Measurements from ENCODE around the gene HSP90AB1. TPM values are rescaled to one million over a fixed set of nuclear protein-coding genes. Genes with fewer than 3 reads are reported as not detected.
A peak's percentile ranks its signal among the peaks of the same experiment; 100 is the strongest.

HSP90AB1 gene
- total RNA-seq, 1 experiment from 2014 or later, result 1,986 TPM

GRCh38 chr6:44238687-44239350 lies 8.1 kb upstream of the HSP90AB1 start:
- no peaks in the 10 kb centered on the region for H3K9me3 ChIP-seq (ENCODE audit: control insufficient read depth, low read depth, low read length)
- no peak overlapping the region for H3K4ac ChIP-seq (ENCODE audit: low read depth, low read length)
- H3K14ac ChIP-seq (ENCODE audit: insufficient read depth, low read length), result no peak overlapping the region
- no peak overlapping the region for H3K23ac ChIP-seq (ENCODE audit: insufficient read length, low read depth, low read length)
- H2BK5ac ChIP-seq (ENCODE audit: insufficient read length, low read length), result no peak overlapping the region
- H3K23me2 ChIP-seq (ENCODE audit: insufficient read length, low read depth, low read length, poor library complexity, severe bottlenecking), result peaks cover 3% of the 10 kb centered on the region
- no peak overlapping the region for H3K56ac ChIP-seq (ENCODE audit: insufficient read length, low read depth, low read length)
- H2BK15ac ChIP-seq (ENCODE audit: low read depth, low read length), result no peak overlapping the region
- no peaks in the 10 kb centered on the region for H4K20me1 ChIP-seq (ENCODE audit: control insufficient read depth, insufficient read depth, insufficient read length)
- H3K4me1 ChIP-seq (ENCODE audit: insufficient read depth, low read length), result no peaks in the 10 kb centered on the region; the same call in 1 of the 2 replicates
- Mint-ChIP-seq H3K4me1 (peaks cover 30 to 35% of the 10 kb centered on the region in 2 experiments), H3K4me3 (peak overlapping the region in 1 of 2 experiments; percentile 53; a peak in 2 of 5 replicates), H3K27ac (no peak overlapping the region), H3K27me3 (ENCODE audit: low read depth) (peaks cover 18% of the 10 kb centered on the region), H3K9me3 (no peaks in the 10 kb centered on the region), H3K36me3 (ENCODE audit: insufficient read depth in 1 of 3, low read depth in 3 of 3) (peaks cover 7 to 19% (median 16%) of the 10 kb centered on the region in 3 experiments; a peak in 6 of 7 replicates)
- no peak overlapping the region for H3K27ac ChIP-seq (ENCODE audit: insufficient read length, low read depth, low read length)
- H3T11ph ChIP-seq (ENCODE audit: low read length), result no peak overlapping the region
- H2BK20ac ChIP-seq (ENCODE audit: low read depth, low read length, poor library complexity, severe bottlenecking), result no peak overlapping the region
- no peak overlapping the region for H2BK12ac ChIP-seq (ENCODE audit: insufficient read length, low read depth, low read length)
- H2AFZ ChIP-seq (ENCODE audit: low read length), result no peak overlapping the region
- H2AK5ac ChIP-seq (ENCODE audit: insufficient read length, low read length), result no peak overlapping the region
- TF ChIP-seq, protein P1, sequence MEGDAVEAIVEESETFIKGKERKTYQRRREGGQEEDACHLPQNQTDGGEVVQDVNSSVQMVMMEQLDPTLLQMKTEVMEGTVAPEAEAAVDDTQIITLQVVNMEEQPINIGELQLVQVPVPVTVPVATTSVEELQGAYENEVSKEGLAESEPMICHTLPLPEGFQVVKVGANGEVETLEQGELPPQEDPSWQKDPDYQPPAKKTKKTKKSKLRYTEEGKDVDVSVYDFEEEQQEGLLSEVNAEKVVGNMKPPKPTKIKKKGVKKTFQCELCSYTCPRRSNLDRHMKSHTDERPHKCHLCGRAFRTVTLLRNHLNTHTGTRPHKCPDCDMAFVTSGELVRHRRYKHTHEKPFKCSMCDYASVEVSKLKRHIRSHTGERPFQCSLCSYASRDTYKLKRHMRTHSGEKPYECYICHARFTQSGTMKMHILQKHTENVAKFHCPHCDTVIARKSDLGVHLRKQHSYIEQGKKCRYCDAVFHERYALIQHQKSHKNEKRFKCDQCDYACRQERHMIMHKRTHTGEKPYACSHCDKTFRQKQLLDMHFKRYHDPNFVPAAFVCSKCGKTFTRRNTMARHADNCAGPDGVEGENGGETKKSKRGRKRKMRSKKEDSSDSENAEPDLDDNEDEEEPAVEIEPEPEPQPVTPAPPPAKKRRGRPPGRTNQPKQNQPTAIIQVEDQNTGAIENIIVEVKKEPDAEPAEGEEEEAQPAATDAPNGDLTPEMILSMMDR (conservative IDR thresholded peaks at IDR 0.05), result no peak
- no peak overlapping the region for H4K5ac ChIP-seq (ENCODE audit: insufficient read length, low read depth, low read length)
- H3K9ac ChIP-seq (ENCODE audit: extremely low read depth, insufficient read length, low read length), result no peak overlapping the region
- no peaks in the 10 kb centered on the region for H3K79me1 ChIP-seq (ENCODE audit: insufficient read depth, low read depth, low read length, poor library complexity, severe bottlenecking)
- H2BK120ac ChIP-seq (ENCODE audit: low read depth, low read length, poor library complexity, severe bottlenecking), result no peak overlapping the region
- H4K8ac ChIP-seq (replicated peaks; ENCODE audit: insufficient read length, low read depth, low read length), result no peak overlapping the region
- H4K91ac ChIP-seq (ENCODE audit: insufficient read length, low read depth, low read length), result no peak overlapping the region
- no CpG with 5 or more reads among the region's 7 CpGs for WGBS (ENCODE audit: extremely low coverage, insufficient read length, low lambda C conversion rate)
- H3K18ac ChIP-seq (ENCODE audit: insufficient read length, low read depth, low read length), result no peak overlapping the region
- no peaks in the 10 kb centered on the region for H3K79me2 ChIP-seq (ENCODE audit: insufficient read depth, low read length)
- no peaks in the 10 kb centered on the region for H3K27me3 ChIP-seq (ENCODE audit: insufficient read depth, low read length)
- DNase-seq, result no peak
- H3K4me2 ChIP-seq (ENCODE audit: insufficient read depth, insufficient read length, low read length), result no peak overlapping the region
